HUES48 (cell line): ENCODE results near the gene VSIG4.
"Not testable (repeated sequence)": the region's sequence is repeated elsewhere in the genome, so short reads cannot be mapped to it uniquely, and the experiment has no call there.

Experiments used
- H3K27ac ChIP-seq: one replicate; pipeline ENCODE4 v1.7.0; 2013; ENCODE audit warnings: low read depth, low read length, inconsistent platforms
- H3K27me3 ChIP-seq: 2 replicates; pipeline ENCODE4 v1.6.1; 2013; ENCODE audit warnings: mild to moderate bottlenecking, low read length; ENCODE audit not compliant: control insufficient read depth, insufficient read depth
- H3K36me3 ChIP-seq: 2 replicates; pipeline ENCODE4 v1.6.1; 2013; ENCODE audit warnings: low read length; ENCODE audit not compliant: control insufficient read depth, insufficient read depth
- H3K4me1 ChIP-seq: 2 replicates; pipeline ENCODE4 v1.6.1; 2013; ENCODE audit warnings: mild to moderate bottlenecking, low read length; ENCODE audit not compliant: control insufficient read depth, insufficient read depth
- H3K4me3 ChIP-seq: 2 replicates; pipeline ENCODE4 v1.5.1; 2013; ENCODE audit warnings: mild to moderate bottlenecking, low read depth, low read length
- H3K9ac ChIP-seq: 2 replicates; pipeline ENCODE4 v1.6.1; 2013; ENCODE audit warnings: mild to moderate bottlenecking, low read depth, low read length, moderate library complexity
- H3K9me3 ChIP-seq: 2 replicates; pipeline ENCODE4 v1.6.1; 2013; ENCODE audit warnings: low read length; ENCODE audit not compliant: control insufficient read depth, insufficient read depth

The VSIG4 gene

DNA sequence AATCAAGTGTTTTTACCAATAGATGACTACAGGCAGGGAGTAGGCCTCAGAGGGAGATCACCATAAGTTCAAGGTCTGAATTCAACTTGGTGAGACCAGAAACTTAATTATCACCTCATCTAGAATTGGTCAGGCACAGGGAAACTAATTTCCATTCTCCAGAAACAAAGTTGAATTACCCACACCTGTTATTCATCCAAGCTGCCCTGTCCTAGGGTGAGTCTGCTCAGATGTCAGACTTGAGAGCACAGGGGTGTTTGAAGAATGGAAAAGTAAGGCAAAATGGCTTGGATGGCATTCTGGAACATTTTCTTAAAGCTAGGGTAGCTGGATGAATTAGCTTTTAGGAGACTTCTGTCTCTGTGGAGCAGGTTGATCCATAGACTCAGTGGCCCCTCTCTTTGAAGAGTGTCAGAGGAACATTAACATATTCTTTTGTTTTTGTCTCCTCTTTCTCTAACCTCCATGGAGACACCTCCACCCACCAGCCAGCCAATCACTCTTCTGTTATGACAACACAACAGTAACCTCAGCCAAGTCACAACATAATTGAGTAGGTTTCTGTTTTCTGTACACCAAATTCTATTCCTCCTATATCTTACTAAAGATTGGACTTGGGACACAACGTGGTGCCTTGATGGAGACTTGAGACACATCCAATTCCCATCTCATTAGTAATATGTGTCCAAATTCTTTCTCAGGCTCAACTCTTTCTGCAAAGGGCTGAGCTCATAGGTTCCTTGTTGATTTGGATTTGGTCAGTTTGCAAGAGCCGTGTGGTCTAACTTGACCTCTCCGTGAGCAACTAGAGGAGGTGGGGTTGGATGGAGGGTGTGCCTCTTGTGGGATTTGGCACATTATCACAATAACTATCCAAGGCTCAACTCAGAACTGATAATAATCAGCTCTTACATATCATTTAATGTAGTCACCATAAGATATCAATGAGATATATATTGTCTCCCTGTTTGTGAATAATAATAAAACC lies 45.1 kb downstream of the VSIG4 start:
- H3K9me3 ChIP-seq, result peaks cover 52% of the 10 kb centered on the region
- H3K4me1 ChIP-seq, result no peaks in the 10 kb centered on the region
- H3K36me3 ChIP-seq, result no peaks in the 10 kb centered on the region
- no peak overlapping the region for H3K27ac ChIP-seq
- H3K4me3 ChIP-seq, result no peak overlapping the region
- H3K9ac ChIP-seq, result no peak overlapping the region
- no peaks in the 10 kb centered on the region for H3K27me3 ChIP-seq

GRCh38 chrX:65993915-65994460 lies 45.9 kb downstream of the VSIG4 start:
- Histone ChIP-seq H3K27ac (no peak overlapping the region), H3K27me3 (no peaks in the 10 kb centered on the region), H3K9ac (no peak overlapping the region), H3K9me3 (peaks cover 55% of the 10 kb centered on the region), H3K4me3 (no peak overlapping the region), H3K4me1 (no peaks in the 10 kb centered on the region), H3K36me3 (no peaks in the 10 kb centered on the region)

DNA sequence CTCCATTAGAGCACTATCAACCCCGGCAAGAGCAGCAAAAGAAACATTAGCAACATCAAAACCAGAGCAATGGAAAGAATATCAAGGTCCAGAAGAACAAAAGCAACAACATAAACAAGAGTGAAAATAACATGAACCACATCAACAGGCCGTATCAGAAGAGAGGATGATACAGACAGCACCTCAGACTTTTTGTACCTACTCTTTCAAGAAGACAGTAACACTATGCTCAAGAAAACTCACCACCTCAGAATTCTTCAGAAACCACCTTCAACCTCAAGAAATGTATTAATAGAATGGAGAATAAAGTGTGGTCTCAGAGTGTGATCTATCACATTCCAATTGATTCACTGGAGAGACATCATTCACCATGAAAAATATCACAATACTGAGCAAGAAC lies 46.5 kb downstream of the VSIG4 start:
- peaks cover 52% of the 10 kb centered on the region for H3K9me3 ChIP-seq
- no peak overlapping the region for H3K27ac ChIP-seq
- no peaks in the 10 kb centered on the region for H3K36me3 ChIP-seq
- no peaks in the 10 kb centered on the region for H3K4me1 ChIP-seq
- no peak overlapping the region for H3K4me3 ChIP-seq
- H3K27me3 ChIP-seq, result no peaks in the 10 kb centered on the region
- no peak overlapping the region for H3K9ac ChIP-seq

- H3K27ac ChIP-seq, result no peak overlapping the region
Measured at GRCh38 chrX:65990702-65991101, 49.2 kb downstream of the VSIG4 start.

GRCh38 chrX:65987811-65988210 lies 52.1 kb downstream of the VSIG4 start:
- Histone ChIP-seq H3K4me1 (no peaks in the 10 kb centered on the region), H3K36me3 (no peaks in the 10 kb centered on the region), H3K27me3 (no peaks in the 10 kb centered on the region), H3K9me3 (peaks cover 37% of the 10 kb centered on the region), H3K4me3 (no peak overlapping the region), H3K27ac (no peak overlapping the region), H3K9ac (no peak overlapping the region)

More at GRCh38 chrX:65990702-65991101, 49.2 kb downstream of the VSIG4 start:
- Histone ChIP-seq H3K9ac (no peak overlapping the region), H3K9me3 (peaks cover 39% of the 10 kb centered on the region), H3K4me3 (no peak overlapping the region), H3K4me1 (no peaks in the 10 kb centered on the region), H3K27me3 (no peaks in the 10 kb centered on the region), H3K36me3 (no peaks in the 10 kb centered on the region)

- no peak overlapping the region for H3K9ac ChIP-seq
- no peak overlapping the region for H3K4me3 ChIP-seq
- H3K27ac ChIP-seq, result peak overlapping the region; percentile 26
- H3K4me1 ChIP-seq, result no peaks in the 10 kb centered on the region
- peaks cover 33% of the 10 kb centered on the region for H3K9me3 ChIP-seq
- no peaks in the 10 kb centered on the region for H3K27me3 ChIP-seq
- H3K36me3 ChIP-seq, result no peaks in the 10 kb centered on the region
Measured at GRCh38 chrX:65985922-65986588, 53.8 kb downstream of the VSIG4 start.

- Histone ChIP-seq H3K4me1 (no peaks in the 10 kb centered on the region), H3K27ac (no peak overlapping the region), H3K36me3 (no peaks in the 10 kb centered on the region), H3K9me3 (peaks cover 34% of the 10 kb centered on the region), H3K9ac (no peak overlapping the region), H3K4me3 (no peak overlapping the region), H3K27me3 (no peaks in the 10 kb centered on the region)
Measured at GRCh38 chrX:65985211-65985610, 54.7 kb downstream of the VSIG4 start.

- not testable (repeated sequence) for H3K36me3 ChIP-seq, H3K4me1 ChIP-seq, H3K27ac ChIP-seq, H3K9ac ChIP-seq, H3K27me3 ChIP-seq, H3K4me3 ChIP-seq
- H3K9me3 ChIP-seq, result peaks cover 27% of the 10 kb centered on the region; the same call in 1 of the 2 replicates
Measured at GRCh38 chrX:65977161-65977560, 62.7 kb downstream of the VSIG4 start.

DNA sequence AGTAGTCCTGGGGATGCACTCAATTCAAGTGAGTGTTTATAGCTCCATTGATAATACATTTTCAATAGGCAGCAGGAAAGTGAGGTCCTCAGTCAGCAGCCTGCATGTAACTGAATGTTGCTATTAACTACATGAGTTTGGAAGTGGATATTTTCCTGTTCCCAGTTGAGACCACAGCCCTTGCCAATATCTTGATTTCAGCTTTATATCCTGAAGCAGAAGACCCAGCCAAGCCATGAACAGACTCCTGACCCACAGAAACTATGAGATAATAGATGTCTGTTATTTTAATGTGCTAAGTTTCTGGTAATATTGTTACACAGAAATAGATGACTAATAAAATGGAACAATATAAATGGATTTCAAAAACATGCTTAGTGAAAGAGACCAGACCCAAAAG lies 63.7 kb downstream of the VSIG4 start:
- Histone ChIP-seq H3K36me3 (no peaks in the 10 kb centered on the region), H3K4me1 (no peaks in the 10 kb centered on the region), H3K27me3 (no peaks in the 10 kb centered on the region), H3K9ac (no peak overlapping the region), H3K4me3 (no peak overlapping the region), H3K9me3 (peaks cover 27% of the 10 kb centered on the region; the same call in 1 of the 2 replicates), H3K27ac (no peak overlapping the region)

DNA sequence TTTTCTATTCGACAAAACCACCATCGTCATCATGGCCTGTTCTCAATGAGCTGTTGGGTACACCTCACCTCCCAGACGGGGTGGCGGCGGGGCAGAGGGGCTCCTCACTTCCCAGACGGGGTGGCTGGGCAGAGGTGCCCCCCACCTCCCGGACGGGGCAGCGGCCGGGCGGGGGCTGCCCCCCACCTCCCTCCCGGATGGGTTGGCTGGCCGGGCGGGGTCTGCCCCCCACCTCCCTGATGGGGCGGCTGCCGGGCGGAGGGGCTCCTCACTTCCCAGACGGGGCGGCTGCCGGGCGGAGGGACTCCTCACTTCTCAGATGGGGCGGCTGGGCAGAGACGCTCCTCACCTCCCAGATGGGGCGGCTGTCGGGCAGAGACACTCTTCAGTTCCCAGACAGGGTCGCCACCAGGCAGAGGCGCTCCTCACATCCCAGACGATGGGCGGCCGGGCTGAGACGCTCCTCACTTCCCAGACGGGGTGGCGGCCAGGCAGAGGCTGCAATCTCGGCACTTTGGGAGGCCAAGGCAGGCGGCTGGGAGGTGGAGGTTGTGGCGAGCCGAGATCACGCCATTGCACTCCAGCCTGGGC lies 64.6 kb downstream of the VSIG4 start:
- H3K9ac ChIP-seq, H3K36me3 ChIP-seq, H3K4me1 ChIP-seq, H3K4me3 ChIP-seq, H3K27ac ChIP-seq, H3K27me3 ChIP-seq: not testable (repeated sequence)
- H3K9me3 ChIP-seq, result peaks cover 26% of the 10 kb centered on the region; the same call in 1 of the 2 replicates
